ENCODE results near the gene MBOAT1. TPM values are rescaled to one million over a fixed set of nuclear protein-coding genes. Genes with fewer than 3 reads are reported as not detected.

Gene MBOAT1
- total and polyA plus RNA-seq, 8 donors = 14.8 to 22.2 (median 19.0) TPM

DNA sequence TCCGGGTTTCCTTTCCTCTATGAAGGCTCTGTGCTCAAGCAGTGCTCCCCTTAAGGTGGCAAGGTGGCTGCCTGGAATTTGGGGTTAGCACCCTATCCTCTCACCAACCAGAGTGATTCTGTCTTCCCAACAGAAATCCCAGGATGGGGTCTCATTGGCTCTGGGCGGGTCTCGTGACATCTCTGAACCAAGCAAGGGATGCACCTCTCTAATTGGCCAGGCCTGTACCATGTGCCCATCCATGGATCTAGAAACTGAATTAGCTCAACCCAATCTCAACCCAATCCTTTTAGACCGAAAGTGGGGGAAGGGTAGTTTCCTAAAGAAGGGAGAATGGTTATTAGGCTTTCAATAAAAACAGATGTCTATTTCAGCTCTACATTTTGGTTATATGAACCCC is 17.6 kb upstream of the MBOAT1 start:
- DNase-seq (no peak), ATAC-seq (no peak)
- TF ChIP-seq, protein P1, sequence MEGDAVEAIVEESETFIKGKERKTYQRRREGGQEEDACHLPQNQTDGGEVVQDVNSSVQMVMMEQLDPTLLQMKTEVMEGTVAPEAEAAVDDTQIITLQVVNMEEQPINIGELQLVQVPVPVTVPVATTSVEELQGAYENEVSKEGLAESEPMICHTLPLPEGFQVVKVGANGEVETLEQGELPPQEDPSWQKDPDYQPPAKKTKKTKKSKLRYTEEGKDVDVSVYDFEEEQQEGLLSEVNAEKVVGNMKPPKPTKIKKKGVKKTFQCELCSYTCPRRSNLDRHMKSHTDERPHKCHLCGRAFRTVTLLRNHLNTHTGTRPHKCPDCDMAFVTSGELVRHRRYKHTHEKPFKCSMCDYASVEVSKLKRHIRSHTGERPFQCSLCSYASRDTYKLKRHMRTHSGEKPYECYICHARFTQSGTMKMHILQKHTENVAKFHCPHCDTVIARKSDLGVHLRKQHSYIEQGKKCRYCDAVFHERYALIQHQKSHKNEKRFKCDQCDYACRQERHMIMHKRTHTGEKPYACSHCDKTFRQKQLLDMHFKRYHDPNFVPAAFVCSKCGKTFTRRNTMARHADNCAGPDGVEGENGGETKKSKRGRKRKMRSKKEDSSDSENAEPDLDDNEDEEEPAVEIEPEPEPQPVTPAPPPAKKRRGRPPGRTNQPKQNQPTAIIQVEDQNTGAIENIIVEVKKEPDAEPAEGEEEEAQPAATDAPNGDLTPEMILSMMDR (IDR thresholded peaks at IDR 0.05) = no peak
- Histone ChIP-seq H3K9me3 (no peaks in the 10 kb centered on the region), H3K36me3 (no peaks in the 10 kb centered on the region), H3K27me3 (no peaks in the 10 kb centered on the region), H3K4me3 (no peak overlapping the region), H3K27ac (no peak overlapping the region), H3K4me1 (no peaks in the 10 kb centered on the region)
- intact Hi-C loops (cut with DNase I) = no loop called here

DNA sequence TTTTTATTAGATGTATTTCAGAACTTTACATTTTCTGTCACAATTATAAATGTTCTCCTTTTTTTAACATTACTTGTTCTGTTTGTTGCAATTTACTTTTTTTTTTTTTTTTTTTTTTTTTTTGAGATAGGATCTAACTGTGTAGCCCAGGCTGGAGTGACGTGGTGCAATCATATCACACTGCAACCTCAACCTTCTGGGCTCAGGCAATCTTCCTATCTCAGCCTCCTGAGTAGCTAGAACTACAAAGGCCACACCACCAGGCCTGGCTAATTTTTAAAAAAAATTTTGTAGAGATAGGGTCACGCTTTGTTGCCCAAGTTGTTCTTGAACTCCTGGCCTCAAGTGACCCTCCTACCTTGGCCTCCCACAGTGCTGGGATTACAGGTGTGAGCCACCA is 15.1 kb upstream of the MBOAT1 start:
- Histone ChIP-seq H3K4me1 (no peaks in the 10 kb centered on the region), H3K36me3 (no peaks in the 10 kb centered on the region), H3K4me3 (no peak overlapping the region), H3K27me3 (no peaks in the 10 kb centered on the region), H3K27ac (no peak overlapping the region), H3K9me3 (no peaks in the 10 kb centered on the region)
- intact Hi-C loops (cut with DNase I) = no loop called here
- no peak for DNase-seq
- ATAC-seq = no peak
- TF ChIP-seq, protein P1 (IDR thresholded peaks at IDR 0.05) = no peak

DNA sequence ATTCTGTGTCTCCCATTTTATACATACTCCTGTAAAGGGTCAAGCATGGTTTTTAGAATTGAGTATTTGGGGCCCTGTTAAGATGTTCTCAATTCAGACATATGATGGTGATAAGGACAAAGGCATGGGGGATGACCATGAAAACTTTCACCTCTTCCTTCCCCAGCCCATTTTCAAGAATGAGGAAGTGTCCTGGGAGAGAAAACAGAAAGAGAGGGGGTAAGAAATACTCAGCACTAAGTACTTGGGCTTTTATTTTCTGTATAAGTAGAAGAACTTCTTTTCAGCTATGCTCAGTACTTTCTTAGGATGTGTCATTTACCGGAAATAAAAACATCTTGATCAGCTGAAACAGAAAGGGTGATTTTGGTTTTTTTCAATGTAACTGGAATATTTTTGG is 10.9 kb upstream of the MBOAT1 start:
- intact Hi-C loops (cut with DNase I) = no loop called here
- no peak overlapping the region for H3K4me3 ChIP-seq
- no peak overlapping the region for H3K27ac ChIP-seq
- no peaks in the 10 kb centered on the region for H3K4me1 ChIP-seq
- H3K36me3 ChIP-seq = no peaks in the 10 kb centered on the region
- no peaks in the 10 kb centered on the region for H3K27me3 ChIP-seq
- DNase-seq = no peak
- ATAC-seq = no peak
- TF ChIP-seq, protein P1 (IDR thresholded peaks at IDR 0.05) = no peak
- no peaks in the 10 kb centered on the region for H3K9me3 ChIP-seq

DNA sequence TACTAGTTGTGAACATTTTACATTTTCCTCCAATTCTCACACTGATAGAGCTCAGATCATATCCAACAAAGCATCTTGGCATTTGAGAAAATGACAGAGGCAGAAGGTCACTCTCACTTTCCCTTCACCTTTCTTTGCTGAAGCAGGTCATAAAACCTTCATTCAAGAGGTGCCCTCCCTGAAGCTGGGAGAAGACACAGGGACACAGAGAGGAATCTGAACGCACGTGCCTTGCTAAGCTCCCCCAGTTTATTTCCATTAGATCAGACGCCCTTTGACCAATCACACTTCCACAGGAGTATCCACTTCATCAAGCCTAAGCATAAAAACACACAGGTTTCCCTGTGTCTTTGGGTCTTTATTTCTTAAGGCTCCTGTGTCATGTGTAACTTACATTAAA is 9.2 kb upstream of the MBOAT1 start:
- H3K4me3 ChIP-seq = no peak overlapping the region
- H3K27ac ChIP-seq = no peak overlapping the region
- H3K27me3 ChIP-seq = no peaks in the 10 kb centered on the region
- TF ChIP-seq, protein P1 (IDR thresholded peaks at IDR 0.05) = no peak
- intact Hi-C loops (cut with DNase I) = no loop called here
- peaks cover 8 to 11% of the 10 kb centered on the region in 2 donors for H3K4me1 ChIP-seq
- ATAC-seq (no peak), DNase-seq (no peak)
- no peaks in the 10 kb centered on the region for H3K9me3 ChIP-seq
- no peaks in the 10 kb centered on the region for H3K36me3 ChIP-seq

DNA sequence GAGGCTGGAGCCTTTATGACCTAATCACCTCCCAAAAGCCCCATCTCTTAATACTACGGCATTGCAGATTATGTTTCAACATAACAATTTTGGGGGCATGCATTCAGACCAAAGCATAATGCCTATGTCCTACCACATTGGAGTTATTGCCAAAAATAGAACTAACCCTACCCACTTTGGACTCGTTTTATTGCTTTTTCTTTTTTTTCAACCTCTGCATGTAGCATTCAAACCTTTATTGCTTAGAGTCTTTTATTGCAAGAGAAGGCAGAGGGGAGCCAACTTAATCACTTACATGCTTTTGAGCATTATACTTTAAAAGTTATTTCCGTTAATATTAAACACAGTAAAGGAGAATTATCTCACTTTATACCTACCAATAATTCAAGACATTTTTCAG is 8.1 kb upstream of the MBOAT1 start:
- Histone ChIP-seq H3K36me3 (no peaks in the 10 kb centered on the region), H3K4me3 (no peak overlapping the region), H3K4me1 (peaks cover 8 to 11% of the 10 kb centered on the region in 2 donors), H3K9me3 (no peaks in the 10 kb centered on the region), H3K27me3 (no peaks in the 10 kb centered on the region), H3K27ac (no peak overlapping the region)
- no peak for DNase-seq
- no peak for ATAC-seq
- intact Hi-C loops (cut with DNase I) = no loop called here
- TF ChIP-seq, protein P1 (IDR thresholded peaks at IDR 0.05) = no peak

Measured in left lung (tissue), 10 donors.